Measurements from ENCODE around the gene DPP6.
"Not testable (repeated sequence)": the region's sequence is repeated elsewhere in the genome, so short reads cannot be mapped to it uniquely, and the experiment has no call there.

DPP6 gene

GRCh38 chr7:154051643-154052529 lies at the start of gene DPP6:
DPP6 (plus strand) TSS chr7:154052398.
- DNase-seq (ENCODE audit: low read depth, low spot score) = not testable (repeated sequence)

- not testable (repeated sequence) for DNase-seq (ENCODE audit: low read depth, low spot score)
These were observed 42.7 kb upstream of the DPP6 start for GRCh38 chr7:154009423-154009911.

GRCh38 chr7:154010726-154011568 lies 41.3 kb upstream of the DPP6 start:
- DNase-seq (ENCODE audit: low read depth, low spot score) = not testable (repeated sequence)

GRCh38 chr7:154012800-154013199 lies 39.4 kb upstream of the DPP6 start:
- not testable (repeated sequence) for DNase-seq (ENCODE audit: low read depth, low spot score)

GRCh38 chr7:154015636-154016035 lies 36.6 kb upstream of the DPP6 start:
- DNase-seq (ENCODE audit: low read depth, low spot score) = not testable (repeated sequence)

- DNase-seq (ENCODE audit: low read depth, low spot score) = not testable (repeated sequence)
These were observed 33.8 kb upstream of the DPP6 start for GRCh38 chr7:154018354-154018753.

GRCh38 chr7:154027805-154028204 lies 24.4 kb upstream of the DPP6 start:
- not testable (repeated sequence) for DNase-seq (ENCODE audit: low read depth, low spot score)

GRCh38 chr7:154030476-154031080 lies 21.6 kb upstream of the DPP6 start:
- DNase-seq (ENCODE audit: low read depth, low spot score) = not testable (repeated sequence)

- DNase-seq (ENCODE audit: low read depth, low spot score) = not testable (repeated sequence)
These were observed 12.6 kb upstream of the DPP6 start for GRCh38 chr7:154039466-154040165.

- not testable (repeated sequence) for DNase-seq (ENCODE audit: low read depth, low spot score)
These were observed 1.8 kb upstream of the DPP6 start for GRCh38 chr7:154050394-154050793.

GRCh38 chr7:154051006-154051642 lies 1.1 kb upstream of the DPP6 start:
- DNase-seq (ENCODE audit: low read depth, low spot score) = not testable (repeated sequence)

- not testable (repeated sequence) for DNase-seq (ENCODE audit: low read depth, low spot score)
These were observed 493 bp downstream of the DPP6 start for GRCh38 chr7:154052530-154053252.

- DNase-seq (ENCODE audit: low read depth, low spot score) = not testable (repeated sequence)
These were observed 1.5 kb downstream of the DPP6 start for GRCh38 chr7:154053466-154054312.

- DNase-seq (ENCODE audit: low read depth, low spot score) = not testable (repeated sequence)
These were observed 2.5 kb downstream of the DPP6 start for GRCh38 chr7:154054664-154055063.

- not testable (repeated sequence) for DNase-seq (ENCODE audit: low read depth, low spot score)
These were observed 3.4 kb downstream of the DPP6 start for GRCh38 chr7:154055491-154056106.

- DNase-seq (ENCODE audit: low read depth, low spot score) = not testable (repeated sequence)
These were observed 6.6 kb downstream of the DPP6 start for GRCh38 chr7:154058783-154059182.

GRCh38 chr7:154060551-154060950 lies 8.4 kb downstream of the DPP6 start:
- DNase-seq (ENCODE audit: low read depth, low spot score) = not testable (repeated sequence)

- DNase-seq (ENCODE audit: low read depth, low spot score) = not testable (repeated sequence)
These were observed 19.6 kb downstream of the DPP6 start for GRCh38 chr7:154071833-154072232.

All from activated naive CD8-positive, alpha-beta T cell treated with anti-CD3 and anti-CD28 coated beads, Interleukin-2, amount 50 U/mL, for 16 hours (primary cell).